Erythroblast (primary cell): ENCODE measurements around the gene ZNF407.

ENCODE experiments used
- GATA1 ChIP-seq: IDR thresholded peaks from 2 replicates; pipeline ENCODE4 v1.6.1; 2011; ENCODE audit warnings: low read depth, mild to moderate bottlenecking, control low read depth, low read length, moderate library complexity
- POLR2A ChIP-seq: IDR thresholded peaks from 2 replicates; pipeline ENCODE4 v1.6.1; 2011; ENCODE audit warnings: mild to moderate bottlenecking, low read length

DNA sequence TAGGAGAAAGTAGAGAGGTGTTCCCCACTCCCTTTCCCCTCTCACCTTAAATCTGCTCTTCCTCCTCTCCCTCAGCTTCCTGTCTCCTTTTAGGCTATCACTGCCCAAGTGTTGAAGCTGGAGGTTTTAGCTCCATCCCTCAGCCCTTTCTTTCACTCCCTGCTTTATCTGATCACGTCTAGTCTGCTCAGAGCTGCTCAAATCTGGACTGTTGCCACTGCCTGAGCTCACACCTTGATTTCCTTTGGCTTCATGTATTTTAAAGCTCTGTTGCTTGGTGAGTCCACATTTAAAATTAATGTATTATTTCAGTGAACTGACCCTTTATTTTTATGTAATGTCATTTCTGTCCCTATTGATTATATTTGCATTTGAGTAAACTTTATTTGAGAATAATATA is 374.7 kb downstream of the ZNF407 start:
- TF ChIP-seq POLR2A (no peak), GATA1 (no peak)
